SK-N-SH (cell line): ENCODE data around the gene KLHL12. TPM values are rescaled to one million over a fixed set of nuclear protein-coding genes. Genes with fewer than 3 reads are reported as not detected.

Source experiments
- CTCF ChIA-PET: fragments of 300-600, 350-600 bp; formaldehyde crosslinking; extraction: SDS; loops from one replicate; lab custom pipeline; 2021; lab: Yijun Ruan, JAX
- POLR2A ChIA-PET: fragments of 350-600 bp; sonication (Branson Sonifier 250); formaldehyde crosslinking; extraction: SDS; loops from one replicate; lab custom pipeline; 2020; ENCODE audit warnings: antibody characterized with exemption, inconsistent platforms; lab: Yijun Ruan, JAX
- DNase-seq: peaks from one replicate; pipeline ENCODE4 v3.0.0; 2012
- H2AFZ ChIP-seq: fragments of 200-600 bp; sonication (generic); 2 replicates; pipeline ENCODE4 v1.8.1; 2016; ENCODE audit warnings: antibody characterized with exemption, mild to moderate bottlenecking, low read depth
- H3F3A ChIP-seq: fragments of 200-600 bp; sonication (generic); replicated peaks from 2 replicates; pipeline ENCODE3; 2016; ENCODE audit warnings: antibody characterized with exemption, mild to moderate bottlenecking; ENCODE audit not compliant: insufficient read depth
- H3K27ac ChIP-seq, 2 experiments: fragments of 200-500 bp in 1 of 2; fragments of 200-600 bp in 1 of 2; sonication (Bioruptor generic) in 1 of 2; sonication (generic), shearing (Covaris generic) in 1 of 2; 2 replicates each; pipeline versions ENCODE4 v1.5.1 to v1.6.1; 2014 to 2016; ENCODE audit warnings: low read depth in 2 of 2, inconsistent platforms in 1 of 2, low read length in 1 of 2, mild to moderate bottlenecking in 1 of 2, mixed read lengths in 1 of 2
- H3K27me3 ChIP-seq: fragments of 200-600 bp; sonication (generic), shearing (Covaris generic); 2 replicates; pipeline ENCODE4 v1.6.1; 2016; ENCODE audit warnings: mixed run types; ENCODE audit not compliant: insufficient read depth
- H3K36me3 ChIP-seq, 2 experiments: fragments of 200-500 bp in 1 of 2; fragments of 200-600 bp in 1 of 2; sonication (Bioruptor generic) in 1 of 2; sonication (generic) in 1 of 2; replicated peaks in 1 of 2; 2 replicates each; pipeline versions ENCODE3 to v1.5.1; 2014 to 2016; ENCODE audit warnings: low read length in 1 of 2, mild to moderate bottlenecking in 1 of 2; ENCODE audit not compliant: insufficient read depth in 2 of 2, control insufficient read depth in 1 of 2
- H3K4me1 ChIP-seq, 2 experiments: fragments of 200-500 bp in 1 of 2; fragments of 200-600 bp in 1 of 2; sonication (Bioruptor generic) in 1 of 2; sonication (generic), shearing (Covaris generic) in 1 of 2; 2 replicates each; pipeline versions ENCODE4 v1.5.1 to v1.6.1; 2014 to 2016; ENCODE audit warnings: low read depth in 1 of 2, low read length in 1 of 2, mixed run types in 1 of 2; ENCODE audit not compliant: insufficient read depth in 2 of 2, control insufficient read depth in 1 of 2
- H3K4me2 ChIP-seq: fragments of 200-600 bp; sonication (generic), shearing (Covaris generic); 2 replicates; pipeline ENCODE4 v1.6.1; 2017; ENCODE audit warnings: mixed run types
- H3K4me3 ChIP-seq, 2 experiments: fragments of 200-500 bp in 1 of 2; fragments of 200-600 bp in 1 of 2; sonication (Bioruptor generic) in 1 of 2; sonication (generic), shearing (Covaris generic) in 1 of 2; 2 replicates each; pipeline versions ENCODE4 v1.5.1 to v1.8.1; 2014 to 2016; ENCODE audit warnings: low read depth in 2 of 2, inconsistent platforms in 1 of 2, low read length in 1 of 2, mild to moderate bottlenecking in 1 of 2, mixed read lengths in 1 of 2, moderate library complexity in 1 of 2
- H3K79me2 ChIP-seq: fragments of 200-600 bp; sonication (generic); 2 replicates; pipeline ENCODE4 v1.8.1; 2017; ENCODE audit warnings: mild to moderate bottlenecking; ENCODE audit not compliant: insufficient read depth
- H3K9ac ChIP-seq: fragments of 200-600 bp; sonication (generic); 2 replicates; pipeline ENCODE4 v1.6.1; 2017; ENCODE audit warnings: mixed run types
- H3K9me2 ChIP-seq: fragments of 200-600 bp; sonication (generic); 2 replicates; pipeline ENCODE4 v1.6.1; 2017; ENCODE audit warnings: mixed run types
- H3K9me3 ChIP-seq: fragments of 200-600 bp; sonication (generic); 2 replicates; pipeline ENCODE4 v1.6.1; 2017; ENCODE audit warnings: mixed run types, mild to moderate bottlenecking, moderate library complexity
- H4K20me1 ChIP-seq: fragments of 200-600 bp; sonication (generic); 2 replicates; pipeline ENCODE4 v1.6.1; 2017; ENCODE audit warnings: mild to moderate bottlenecking, mixed run types; ENCODE audit not compliant: insufficient read depth
- ELF1 ChIP-seq: IDR thresholded peaks from 2 replicates; pipeline ENCODE4 v1.4.0; 2012
- EP300 ChIP-seq, 2 experiments: IDR thresholded peaks; 2 replicates each; pipeline versions ENCODE4 v1.4.0 to v1.6.1; 2012; ENCODE audit warnings: borderline replicate concordance in 1 of 2, low read depth in 1 of 2, low read length in 1 of 2
- FOXM1 ChIP-seq: IDR thresholded peaks from 2 replicates; pipeline ENCODE4 v1.4.0; 2012; ENCODE audit warnings: low read depth, mild to moderate bottlenecking
- GABPA ChIP-seq: IDR thresholded peaks from 2 replicates; pipeline ENCODE4 v1.4.0; 2012; ENCODE audit warnings: low read depth, mild to moderate bottlenecking
- GATA2 ChIP-seq: sonication (generic); formaldehyde crosslinking; IDR thresholded peaks from 2 replicates; pipeline ENCODE4 v1.5.0; 2020; ENCODE audit warnings: mild to moderate bottlenecking, missing genetic modification reagents
- JUND ChIP-seq: IDR thresholded peaks from 2 replicates; pipeline ENCODE4 v1.4.0; 2012
- MEF2A ChIP-seq: IDR thresholded peaks from 2 replicates; pipeline ENCODE4 v1.4.0; 2012; ENCODE audit warnings: low read depth, borderline replicate concordance
- MXI1 ChIP-seq: IDR thresholded peaks from 2 replicates; pipeline ENCODE4 v1.6.1; 2012; ENCODE audit warnings: mild to moderate bottlenecking, low read depth, low read length, improper control_type of control experiment
- NFIC ChIP-seq: IDR thresholded peaks from 2 replicates; pipeline ENCODE4 v1.4.0; 2012; ENCODE audit warnings: borderline replicate concordance
- NRF1 ChIP-seq: IDR thresholded peaks from 2 replicates; pipeline ENCODE4 v1.6.1; 2012; ENCODE audit warnings: low read depth, mild to moderate bottlenecking, low read length
- PBX3 ChIP-seq: IDR thresholded peaks from 2 replicates; pipeline ENCODE4; 2012
- RAD21 ChIP-seq: IDR thresholded peaks from 2 replicates; pipeline ENCODE4 v1.6.1; 2012; ENCODE audit warnings: mild to moderate bottlenecking, low read length
- RFX5 ChIP-seq: IDR thresholded peaks from 2 replicates; pipeline ENCODE4 v1.6.1; 2012; ENCODE audit warnings: mild to moderate bottlenecking, improper control_type of control experiment, low read length
- SIN3A ChIP-seq: IDR thresholded peaks from 2 replicates; pipeline ENCODE4 v1.6.1; 2012; ENCODE audit warnings: low read depth, mild to moderate bottlenecking, low read length, moderate library complexity, borderline replicate concordance
- SMC3 ChIP-seq: IDR thresholded peaks from 2 replicates; pipeline ENCODE4 v1.6.1; 2012; ENCODE audit warnings: low read depth, low read length, improper control_type of control experiment
- TAF1 ChIP-seq: IDR thresholded peaks from 2 replicates; pipeline ENCODE4 v1.6.1; 2012; ENCODE audit warnings: low read depth, mild to moderate bottlenecking, low read length, moderate library complexity, borderline replicate concordance
- TEAD4 ChIP-seq: IDR thresholded peaks from 2 replicates; pipeline ENCODE4 v1.4.0; 2012; ENCODE audit warnings: mild to moderate bottlenecking, borderline replicate concordance; ENCODE audit not compliant: insufficient read depth
- YY1 ChIP-seq: IDR thresholded peaks from 2 replicates; pipeline ENCODE4 v1.4.0; 2012; ENCODE audit warnings: low read depth, mild to moderate bottlenecking
- WGBS: methylation state at CpG from one replicate; pipeline ENCODE4 v1.1.6; 2017; ENCODE audit warnings: low lambda C conversion rate; 5-methylcytosine and 5-hydroxymethylcytosine counted together
- polyA plus RNA-seq, 3 experiments: library from polyadenylated mRNA; depleted of rRNA; stranded (reverse); fragments of >200 nt; gene quantifications; 2 replicates each; pipeline ENCODE4 v1.2.3, GENCODE V29; 2012
- TF ChIP-seq, protein P1 (sequence below): IDR thresholded peaks from 2 replicates; pipeline ENCODE4 v1.4.0; 2012; ENCODE audit warnings: low read depth, borderline replicate concordance

Gene KLHL12
- polyA plus RNA-seq, 1 of the 3 experiments (the other 2 are of a cell fraction): 22.6 TPM

DNA sequence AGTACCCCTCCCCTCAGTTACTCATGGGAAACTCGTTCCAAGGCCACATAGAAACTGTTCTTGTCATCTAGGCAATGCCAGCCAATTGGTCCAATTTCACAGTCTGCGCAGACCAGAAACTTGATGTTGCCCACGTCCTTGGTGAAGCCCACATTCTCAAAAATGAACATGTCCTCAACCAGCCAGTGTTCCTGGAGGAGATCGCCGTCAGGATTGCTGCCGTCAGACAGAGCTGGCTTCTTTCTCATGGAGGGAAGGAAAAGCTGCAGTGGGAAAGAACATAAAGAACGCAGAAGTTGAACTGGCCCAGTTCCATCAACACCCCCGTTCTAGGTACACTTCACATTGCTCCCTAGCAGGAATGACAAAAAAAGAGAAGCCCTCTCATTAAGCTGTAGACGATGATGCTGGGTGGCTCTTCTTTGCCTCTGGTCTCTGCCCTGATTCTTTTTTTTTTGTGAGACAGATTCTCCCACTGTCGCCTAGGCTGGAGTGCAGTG, 46.0 kb downstream of the KLHL12 start:
- CTCF ChIA-PET: no interaction called here
- Histone ChIP-seq H3F3A (no peaks in the 10 kb centered on the region), H3K4me3 (no peak overlapping the region), H3K79me2 (peaks cover 39% of the 10 kb centered on the region), H3K27me3 (no peaks in the 10 kb centered on the region), H3K27ac (no peak overlapping the region), H3K4me1 (no peaks in the 10 kb centered on the region)
- TF ChIP-seq TAF1: no peak
- TF ChIP-seq, all 33 proteins: peak for 0
- no peaks in the 10 kb centered on the region for H3K9me3 ChIP-seq
- DNase-seq: no peak
- peaks cover 5% of the 10 kb centered on the region; the same call in 1 of the 2 replicates for H4K20me1 ChIP-seq
- no peak overlapping the region for H3K4me2 ChIP-seq
- peaks cover 14 to 29% of the 10 kb centered on the region in 2 experiments for H3K36me3 ChIP-seq
- WGBS: 95% methylated on average over 10 of the region's 10 CpGs
- no peaks in the 10 kb centered on the region for H3K9me2 ChIP-seq
- no peak overlapping the region for H2AFZ ChIP-seq
- POLR2A ChIA-PET: no interaction called here
- no peak overlapping the region for H3K9ac ChIP-seq

GRCh38 chr1:202880062-202880461, 47.0 kb downstream of the KLHL12 start:
- POLR2A ChIA-PET: no interaction called here
- Histone ChIP-seq H3K36me3 (peaks cover 14 to 29% of the 10 kb centered on the region in 2 experiments), H3K4me1 (no peaks in the 10 kb centered on the region), H2AFZ (no peak overlapping the region), H3K27me3 (no peaks in the 10 kb centered on the region), H4K20me1 (peaks cover 5% of the 10 kb centered on the region; the same call in 1 of the 2 replicates), H3K4me3 (no peak overlapping the region), H3K27ac (no peak overlapping the region), H3F3A (no peaks in the 10 kb centered on the region), H3K9me2 (no peaks in the 10 kb centered on the region), H3K9ac (no peak overlapping the region), H3K79me2 (peaks cover 30% of the 10 kb centered on the region), H3K9me3 (no peaks in the 10 kb centered on the region), H3K4me2 (no peak overlapping the region)
- no peak for DNase-seq
- no peak for TF ChIP-seq SMC3
- TF ChIP-seq RAD21: no peak
- TF ChIP-seq RFX5: no peak
- TF ChIP-seq YY1: no peak
- no peak for TF ChIP-seq GABPA
- TF ChIP-seq NRF1: no peak
- no peak for TF ChIP-seq FOXM1
- no peak for TF ChIP-seq NFIC
- no peak for TF ChIP-seq TEAD4
- TF ChIP-seq ELF1: no peak
- TF ChIP-seq GATA2 (CRISPR knock-in tag): no peak
- no peak for TF ChIP-seq PBX3
- no peak for TF ChIP-seq JUND
- TF ChIP-seq MEF2A: no peak
- TF ChIP-seq SIN3A: no peak
- no peak for TF ChIP-seq EP300 (IDR thresholded peaks at IDR 0.05; ENCODE audit: borderline replicate concordance in 1 of 2, low read depth in 1 of 2, low read length in 1 of 2)
- TF ChIP-seq, protein P1, sequence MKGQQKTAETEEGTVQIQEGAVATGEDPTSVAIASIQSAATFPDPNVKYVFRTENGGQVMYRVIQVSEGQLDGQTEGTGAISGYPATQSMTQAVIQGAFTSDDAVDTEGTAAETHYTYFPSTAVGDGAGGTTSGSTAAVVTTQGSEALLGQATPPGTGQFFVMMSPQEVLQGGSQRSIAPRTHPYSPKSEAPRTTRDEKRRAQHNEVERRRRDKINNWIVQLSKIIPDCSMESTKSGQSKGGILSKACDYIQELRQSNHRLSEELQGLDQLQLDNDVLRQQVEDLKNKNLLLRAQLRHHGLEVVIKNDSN: no peak
- no peak for TF ChIP-seq MXI1
- CTCF ChIA-PET: no interaction called here
